A549 (cell line): Measurements from ENCODE around the gene IGFL2.

Experiments used
- BHLHE40 ChIP-seq: IDR thresholded peaks from 2 replicates; pipeline ENCODE4 v1.6.1; 2012; ENCODE audit warnings: low read depth, low read length, inconsistent platforms
- CTCF ChIP-seq: fragments of >200 bp; sonication (Bioruptor Twin); formaldehyde crosslinking; IDR thresholded peaks from 3 replicates; pipeline ENCODE4 v1.5.1; 2016
- MAFK ChIP-seq: fragments of 450-650 bp; IDR thresholded peaks from 2 replicates; pipeline ENCODE4 v1.6.1; 2014; ENCODE audit not compliant: partially characterized antibody
- MYC ChIP-seq: IDR thresholded peaks from 2 replicates; pipeline ENCODE4 v1.6.1; 2012; ENCODE audit warnings: mild to moderate bottlenecking, inconsistent platforms, low read length, improper control_type of control experiment, borderline replicate concordance
- PHF8 ChIP-seq: fragments of 200-600 bp; sonication (generic); IDR thresholded peaks from 2 replicates; pipeline ENCODE4 v1.6.1; 2016; ENCODE audit warnings: low read depth, mild to moderate bottlenecking, antibody characterized with exemption, moderate library complexity, borderline replicate concordance
- USF2 ChIP-seq: fragments of 450-650 bp; IDR thresholded peaks from 2 replicates; pipeline ENCODE4 v1.6.1; 2014; ENCODE audit warnings: antibody characterized with exemption
- TF ChIP-seq, protein P1 (sequence below): IDR thresholded peaks from 2 replicates; pipeline ENCODE4 v1.6.1; 2012

DNA sequence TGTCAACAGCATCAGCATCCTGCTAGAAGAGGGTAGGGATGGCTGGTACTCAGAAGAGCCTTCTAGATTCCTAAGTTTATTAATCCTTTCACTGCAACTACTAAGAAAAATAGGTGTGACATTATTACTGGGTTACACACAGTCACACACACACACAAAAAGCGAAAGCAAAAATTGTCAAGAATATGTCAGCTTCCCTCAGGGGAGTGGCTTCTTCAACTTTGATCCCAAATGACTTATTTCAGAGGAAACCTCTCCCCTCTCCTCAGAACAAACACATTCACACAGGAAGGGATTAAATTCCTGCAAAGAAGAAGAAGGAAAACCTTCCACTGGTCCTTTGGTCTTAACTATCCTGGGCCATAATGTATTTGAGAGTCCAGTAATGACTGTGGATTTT, 61.4 kb downstream of the IGFL2 start:
- no peak for TF ChIP-seq CTCF
- TF ChIP-seq, protein P1, sequence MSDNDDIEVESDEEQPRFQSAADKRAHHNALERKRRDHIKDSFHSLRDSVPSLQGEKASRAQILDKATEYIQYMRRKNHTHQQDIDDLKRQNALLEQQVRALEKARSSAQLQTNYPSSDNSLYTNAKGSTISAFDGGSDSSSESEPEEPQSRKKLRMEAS, result no peak
- no peak for TF ChIP-seq BHLHE40
- TF ChIP-seq MAFK, result no peak
- no peak for TF ChIP-seq USF2
- no peak for TF ChIP-seq PHF8
- TF ChIP-seq MYC, result no peak
